ENCODE measurements around the gene PRRC2B.

Gene PRRC2B

GRCh38 chr9:131410044-131410491 lies 16.2 kb downstream of the PRRC2B start:
- DNase-seq = peak; percentile 68

- DNase-seq = no peak
Measured at GRCh38 chr9:131411719-131412681, 18.1 kb downstream of the PRRC2B start.

- no peak for DNase-seq
Measured at GRCh38 chr9:131416509-131416908, 22.6 kb downstream of the PRRC2B start.

- no peak for DNase-seq
Measured at GRCh38 chr9:131417264-131418142, 23.6 kb downstream of the PRRC2B start.

GRCh38 chr9:131418143-131419025 lies 24.5 kb downstream of the PRRC2B start:
- no peak for DNase-seq

GRCh38 chr9:131419026-131419614 lies 25.2 kb downstream of the PRRC2B start:
- no peak for DNase-seq

- DNase-seq = no peak
Measured at GRCh38 chr9:131419716-131420115, 25.8 kb downstream of the PRRC2B start.

GRCh38 chr9:131420980-131421624 lies 27.2 kb downstream of the PRRC2B start:
- DNase-seq = no peak

GRCh38 chr9:131421691-131422090 lies 27.8 kb downstream of the PRRC2B start:
- DNase-seq = no peak

GRCh38 chr9:131422241-131422792 lies 28.4 kb downstream of the PRRC2B start:
- no peak for DNase-seq

- no peak for DNase-seq
Measured at GRCh38 chr9:131423171-131423581, 29.3 kb downstream of the PRRC2B start.

GRCh38 chr9:131426545-131426944 lies 32.7 kb downstream of the PRRC2B start:
- no peak for DNase-seq

GRCh38 chr9:131429121-131430012 lies 35.5 kb downstream of the PRRC2B start:
- DNase-seq = no peak

GRCh38 chr9:131432050-131432449 lies 38.2 kb downstream of the PRRC2B start:
- DNase-seq = no peak

GRCh38 chr9:131432597-131433301 lies 38.9 kb downstream of the PRRC2B start:
- DNase-seq = no peak

GRCh38 chr9:131433302-131433854 lies 39.5 kb downstream of the PRRC2B start:
- DNase-seq = no peak

- DNase-seq = no peak
Measured at GRCh38 chr9:131434673-131435072, 40.8 kb downstream of the PRRC2B start.

GRCh38 chr9:131436376-131436775 lies 42.5 kb downstream of the PRRC2B start:
- DNase-seq = no peak

GRCh38 chr9:131436865-131437271 lies 43.0 kb downstream of the PRRC2B start:
- DNase-seq = no peak
